ENCODE results near the gene MAGEB18.

MAGEB18 gene

DNA sequence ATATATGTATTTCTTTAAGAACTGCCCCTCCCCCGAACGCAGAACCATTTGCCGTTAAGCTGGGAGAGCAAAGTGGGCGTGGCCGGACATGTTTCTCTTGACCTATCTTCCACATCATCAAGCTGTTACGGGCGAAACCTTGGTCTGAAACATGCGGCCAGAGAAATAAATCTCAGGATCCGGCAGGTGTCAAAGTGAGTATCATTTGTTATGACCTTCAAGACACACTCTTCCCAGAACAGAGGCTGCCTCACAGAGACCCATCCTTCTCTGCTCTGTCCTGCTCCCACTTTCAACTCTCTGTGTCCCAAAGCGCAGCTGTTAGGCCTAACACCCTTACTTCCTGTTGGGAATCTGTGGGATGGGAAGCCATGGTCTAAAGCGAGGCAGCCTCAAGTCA is at the start of gene MAGEB18:
MAGEB18 (plus strand) TSS at position 70 of the 400 bp plus-strand sequence. CDS start 643 bp downstream, outside the sequence.
- DNase-seq: no peak

DNA sequence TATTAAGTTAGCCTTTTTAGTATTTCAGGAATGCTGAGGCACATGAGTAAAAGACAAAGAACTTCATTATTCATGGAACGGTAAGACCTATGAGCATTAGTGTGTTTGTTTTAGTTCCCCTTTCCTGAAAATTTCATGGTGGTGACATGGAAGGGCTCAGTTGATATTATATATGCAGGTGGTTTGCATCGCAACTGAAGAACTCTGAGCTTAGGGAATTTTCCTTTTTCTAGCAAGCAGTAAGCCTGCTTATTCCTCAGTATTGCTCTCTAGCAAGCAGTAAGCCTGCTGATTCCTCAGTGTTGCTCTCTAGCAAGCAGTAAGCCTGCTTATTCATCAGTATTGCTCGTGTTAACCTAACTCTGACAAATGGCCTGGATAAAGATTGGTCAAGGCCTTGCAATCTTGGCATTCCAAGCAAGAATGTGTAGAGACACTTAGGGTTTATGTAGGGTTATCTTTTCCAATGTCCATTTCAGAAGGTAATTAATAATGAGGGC is 37.7 kb upstream of the MAGEB18 start:
- no peak for DNase-seq

DNA sequence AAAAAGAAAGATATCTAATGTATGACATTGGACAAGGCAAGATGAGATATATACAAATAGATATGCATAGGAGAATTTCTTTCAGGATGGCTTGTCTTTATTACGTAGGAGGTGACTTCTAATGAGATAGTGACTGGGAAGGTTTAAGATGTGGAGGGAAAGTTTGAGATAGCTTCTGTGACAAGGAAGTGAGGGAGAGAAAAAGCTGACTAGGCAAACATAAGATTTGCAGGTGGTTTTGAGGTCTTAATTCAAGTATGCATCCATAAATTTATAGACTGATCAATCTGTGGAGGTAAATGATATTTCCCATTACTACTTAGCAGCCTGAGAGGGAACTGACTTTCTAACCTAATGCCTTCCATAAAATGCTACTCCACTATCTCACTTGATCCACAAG is 29.0 kb upstream of the MAGEB18 start:
- DNase-seq: no peak

DNA sequence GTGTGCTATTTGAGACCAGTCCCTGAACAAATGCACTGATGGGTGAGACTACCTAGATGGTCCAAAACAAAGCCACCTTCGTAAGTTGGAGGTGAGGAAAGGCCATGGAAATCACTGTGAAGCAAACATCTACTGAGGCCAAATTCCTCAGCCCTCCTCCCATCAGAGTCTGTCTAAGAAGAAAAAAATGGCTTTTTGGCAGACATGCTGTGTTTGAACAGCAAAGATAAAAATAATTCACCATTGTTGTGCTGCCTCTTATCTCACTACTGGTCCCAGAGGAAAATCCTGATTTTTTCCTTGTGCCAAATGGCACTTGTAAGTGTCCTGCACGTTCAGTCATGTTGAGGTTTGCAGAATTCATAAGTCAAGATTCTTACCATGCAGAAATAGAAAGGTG is 7.9 kb downstream of the MAGEB18 start:
- DNase-seq: no peak

DNA sequence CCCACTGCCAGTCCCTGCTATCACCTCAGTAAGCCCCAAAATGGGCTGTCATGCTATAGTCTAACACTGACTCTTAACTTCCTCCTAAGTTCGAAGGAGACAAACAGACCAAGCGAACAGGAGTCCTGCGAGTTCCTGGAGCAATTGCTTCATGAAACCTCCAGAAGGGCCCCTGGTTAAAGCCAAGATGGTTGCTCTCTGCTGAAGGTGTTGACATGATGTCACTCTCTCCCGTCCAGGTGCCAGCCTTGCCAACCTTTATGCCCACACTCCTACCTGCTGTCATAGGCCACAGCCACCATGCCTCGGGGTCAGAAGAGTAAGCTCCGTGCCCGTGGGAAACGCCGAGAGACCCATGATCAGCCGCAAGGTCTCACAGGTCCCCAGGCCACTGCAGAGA is 22.2 kb downstream of the MAGEB18 start, which contains the start of gene MAGEB6B:
MAGEB6B (plus strand) TSS at position 301 of the 400 bp plus-strand sequence; CDS start at position 301, 0 bp downstream.
- DNase-seq: no peak
